Testis (tissue), 2 donors: Measurements from ENCODE around the gene SYK.

Source experiments
- CTCF ChIP-seq, 3 experiments: fragments of 450-650 bp in 2 of 3; fragments of 200-600 bp in 1 of 3; sonication (generic) in 1 of 3; IDR thresholded peaks; one replicate each; pipeline ENCODE4 v1.5.1; 2016 to 2019; ENCODE audit warnings: antibody characterized with exemption in 3 of 3, mild to moderate bottlenecking in 2 of 3, moderate library complexity in 1 of 3
- POLR2A ChIP-seq: fragments of 450-650 bp; IDR thresholded peaks from one replicate; pipeline ENCODE4 v1.6.1; 2017; ENCODE audit warnings: antibody characterized with exemption, mild to moderate bottlenecking, moderate library complexity

DNA sequence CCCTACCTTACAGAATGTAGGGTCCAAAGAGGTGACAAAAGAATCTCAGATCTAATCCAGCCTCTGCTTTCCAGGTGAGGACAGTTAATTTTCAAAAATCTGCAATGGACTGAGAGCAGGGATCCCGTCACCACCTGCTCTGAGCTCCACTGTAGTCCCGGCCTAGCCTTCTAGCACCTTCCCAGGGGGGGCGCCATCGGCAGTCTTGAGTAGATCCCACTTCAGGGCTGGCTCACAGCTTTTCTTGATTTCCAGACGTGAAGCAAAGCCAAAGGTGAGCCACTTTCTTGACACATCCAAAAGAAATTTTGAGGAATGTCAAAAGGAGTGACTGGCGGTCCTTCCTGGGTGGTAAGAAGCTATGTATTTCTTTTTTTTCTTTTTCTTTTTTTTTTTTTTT lies 114.1 kb downstream of the SYK start:
- TF ChIP-seq CTCF (IDR thresholded peaks at IDR 0.05) = no peak
- no peak for TF ChIP-seq POLR2A
